ENCODE results near the gene BCAS3.

- TF ChIP-seq CTCF (IDR thresholded peaks at IDR 0.05) (no peak), POLR2A (IDR thresholded peaks at IDR 0.05) (no peak)
Observed at GRCh38 chr17:60941028-60941427, 263.4 kb downstream of the BCAS3 start.
